ENCODE results near the gene ESRRG.

ESRRG gene

DNA sequence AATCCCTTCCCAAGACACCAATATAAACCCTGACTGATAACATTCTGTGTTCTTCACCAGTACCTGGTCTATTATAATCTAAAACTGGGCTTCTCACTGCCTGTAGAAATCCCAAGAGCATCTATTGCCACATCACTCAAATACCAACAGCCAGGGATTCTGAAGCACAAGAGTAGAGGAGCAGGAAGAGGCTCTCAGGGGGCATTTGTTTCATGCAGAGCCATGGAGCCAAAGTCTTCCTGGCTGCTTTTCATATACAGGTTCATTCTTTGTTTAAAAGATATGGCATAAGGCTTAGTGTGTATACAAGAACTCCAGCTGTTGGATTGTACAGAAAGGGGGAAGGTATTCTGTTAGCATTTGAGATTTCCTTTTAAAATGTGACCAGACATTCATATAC, 261.8 kb downstream of the ESRRG start:
- no peak for TF ChIP-seq ZNF274 (IDR thresholded peaks at IDR 0.05; ENCODE audit: low read depth, low read length)
- H3K4me3 ChIP-seq (ENCODE audit: low read length) = no peak overlapping the region

DNA sequence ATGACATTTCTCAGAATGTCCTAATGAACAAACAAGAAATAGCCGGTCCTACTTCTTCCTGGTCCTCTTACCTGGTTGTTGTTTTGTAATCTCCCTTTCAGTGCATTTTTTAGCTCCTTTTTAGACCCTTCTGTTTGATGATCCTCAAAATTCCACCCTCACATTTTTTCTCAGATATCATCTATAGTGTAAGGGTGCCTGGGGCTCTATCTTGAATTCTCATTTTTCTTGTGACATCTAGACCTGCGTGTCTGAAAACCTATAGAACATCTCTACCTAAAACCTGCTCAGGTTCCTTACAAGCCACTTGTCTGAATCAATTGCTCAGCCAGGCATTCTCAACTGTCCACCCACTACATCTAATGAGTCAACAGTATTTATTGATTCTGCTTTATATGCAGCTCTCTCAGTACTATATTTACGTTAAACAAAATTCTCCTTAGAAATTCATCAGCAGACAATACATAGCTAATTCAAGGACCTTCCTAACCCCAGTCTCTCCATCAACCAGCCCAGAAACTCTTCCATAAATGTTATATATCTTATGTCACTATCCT, 263.5 kb downstream of the ESRRG start:
- TF ChIP-seq ZNF274 (IDR thresholded peaks at IDR 0.05; ENCODE audit: low read depth, low read length) = no peak
- H3K4me3 ChIP-seq (ENCODE audit: low read length) = no peak overlapping the region

DNA sequence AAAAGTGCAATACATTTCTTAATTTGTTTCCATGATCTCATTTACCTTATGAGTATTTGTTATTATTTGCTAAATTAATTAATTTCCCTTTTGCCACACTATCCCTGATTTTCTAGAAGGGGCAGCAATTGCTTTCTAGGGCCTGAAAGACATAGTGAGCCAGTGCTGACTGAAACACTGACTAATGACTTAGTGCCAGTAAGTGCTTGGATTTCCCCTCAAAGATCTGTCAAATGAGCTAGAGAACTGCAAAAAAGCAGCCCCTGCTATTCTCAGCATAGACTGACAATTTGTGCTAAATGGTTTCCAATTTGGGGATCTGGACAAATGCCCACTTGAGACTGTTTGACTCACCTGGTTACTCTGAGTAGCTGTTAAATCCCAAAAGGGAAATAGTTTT, 264.4 kb downstream of the ESRRG start:
- H3K4me3 ChIP-seq (ENCODE audit: low read length) = no peak overlapping the region
- TF ChIP-seq ZNF274 (IDR thresholded peaks at IDR 0.05; ENCODE audit: low read depth, low read length) = no peak

DNA sequence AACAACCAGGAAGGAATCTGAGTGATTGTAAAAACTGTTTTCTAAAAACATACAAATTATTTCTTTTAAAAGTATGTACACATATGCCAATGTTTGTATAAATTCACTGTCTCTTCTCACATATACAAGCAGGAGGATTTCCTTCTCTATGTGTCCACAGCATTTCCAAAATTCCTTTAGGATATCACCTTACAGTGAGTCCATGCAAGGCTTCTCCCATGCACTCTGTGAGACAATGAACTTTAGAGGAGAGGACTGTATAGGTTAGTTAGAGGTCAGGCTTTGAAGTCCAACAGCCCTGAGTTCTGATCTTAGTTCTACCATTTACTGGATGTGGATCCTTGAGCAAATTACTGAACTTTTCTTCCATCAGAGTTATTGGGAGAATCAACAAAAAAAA, 265.9 kb downstream of the ESRRG start:
- TF ChIP-seq ZNF274 (IDR thresholded peaks at IDR 0.05; ENCODE audit: low read depth, low read length) = no peak

DNA sequence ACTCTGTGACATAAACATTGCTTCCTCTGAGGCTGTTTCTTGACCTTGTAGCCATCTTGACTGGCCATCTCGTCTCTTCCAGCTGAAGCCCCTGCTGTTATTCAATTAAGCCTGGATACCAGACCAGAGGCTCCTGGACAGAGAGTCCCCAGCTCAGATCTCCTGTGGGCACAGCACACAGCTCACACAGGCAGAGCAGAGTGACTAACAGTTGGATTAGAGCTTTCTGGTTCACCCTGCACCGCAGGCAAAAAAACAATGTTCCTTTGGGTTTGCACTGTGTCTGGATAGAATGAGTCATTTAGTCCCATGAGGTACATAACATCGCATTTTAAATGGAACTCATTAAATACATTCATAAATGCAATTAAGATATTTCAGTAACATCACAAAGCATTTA, 266.5 kb downstream of the ESRRG start:
- H3K4me3 ChIP-seq (ENCODE audit: low read length) = no peak overlapping the region
- no peak for TF ChIP-seq ZNF274 (IDR thresholded peaks at IDR 0.05; ENCODE audit: low read depth, low read length)

More for the DNA sequence above, 265.9 kb downstream of the ESRRG start:
- H3K4me3 ChIP-seq (ENCODE audit: low read length) = no peak overlapping the region

DNA sequence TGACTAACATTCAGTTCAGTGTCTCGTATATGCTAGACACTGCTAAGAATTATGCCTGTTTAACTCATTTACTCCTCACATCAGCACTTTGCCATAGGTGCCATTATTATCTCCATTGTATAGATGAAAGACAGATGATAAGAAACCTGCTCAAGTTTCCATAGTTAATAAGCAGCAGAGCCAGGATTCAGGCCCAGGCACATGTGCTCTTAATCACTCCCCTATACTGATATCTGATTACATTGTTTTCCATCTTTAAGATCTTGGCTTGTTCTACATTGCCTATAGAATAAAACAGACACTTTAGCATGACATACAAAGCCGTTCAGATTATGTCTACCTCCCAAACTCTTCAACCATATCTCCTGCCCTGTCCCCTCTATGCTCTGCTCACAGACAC, 269.5 kb downstream of the ESRRG start:
- TF ChIP-seq ZNF274 (IDR thresholded peaks at IDR 0.05; ENCODE audit: low read depth, low read length) = no peak

More for the DNA sequence above, 269.5 kb downstream of the ESRRG start:
- no peak overlapping the region for H3K4me3 ChIP-seq (ENCODE audit: low read length)

Measured in GM08714 (cell line).